K562 (cell line): ENCODE results near the gene RCOR2. TPM values are rescaled to one million over a fixed set of nuclear protein-coding genes. Genes with fewer than 3 reads are reported as not detected.

Experiments
- CBFA2T2 ChIP-seq: fragments of 450-650 bp; conservative IDR thresholded peaks from 2 replicates; pipeline ENCODE4 v1.6.1; 2017; ENCODE audit warnings: mild to moderate bottlenecking
- CXXC5 ChIP-seq: fragments of 250-450 bp; sonication (Bioruptor Pico); IDR thresholded peaks from 2 replicates; pipeline ENCODE4 v1.8.0; 2022; ENCODE audit warnings: inconsistent platforms, mild to moderate bottlenecking, moderate library complexity
- ETV1 ChIP-seq: fragments of 450-650 bp; conservative IDR thresholded peaks from 2 replicates; pipeline ENCODE4 v1.6.1; 2016; ENCODE audit warnings: missing genetic modification characterization, control low read depth, low read depth, missing compliant biosample characterization
- FOXK1 ChIP-seq: sonication (generic); formaldehyde crosslinking; IDR thresholded peaks from 2 replicates; pipeline ENCODE4 v1.8.0; 2022; ENCODE audit warnings: missing genetic modification reagents, mild to moderate bottlenecking, borderline replicate concordance
- MIER1 ChIP-seq: fragments of 450-650 bp; IDR thresholded peaks from 2 replicates; pipeline ENCODE4 v1.6.1; 2016; ENCODE audit warnings: antibody characterized with exemption, mild to moderate bottlenecking, low read depth
- REST ChIP-seq, 2 experiments: fragments of 450-650 bp; formaldehyde crosslinking in 1 of 2; IDR thresholded peaks; 2 replicates each; pipeline versions ENCODE4 v1.4.0 to v1.6.1; 2014 to 2020; ENCODE audit warnings: mild to moderate bottlenecking in 2 of 2, borderline replicate concordance in 1 of 2, low read depth in 1 of 2
- SIN3A ChIP-seq, 2 experiments: fragments of 150-350 bp in 1 of 2; IDR thresholded peaks; 2 replicates each; pipeline ENCODE4 v1.6.1; 2011 to 2016; ENCODE audit warnings: borderline replicate concordance in 2 of 2, low read depth in 2 of 2, low read length in 2 of 2, mild to moderate bottlenecking in 2 of 2, moderate library complexity in 2 of 2; ENCODE audit not compliant: control insufficient read depth in 1 of 2
- ZBTB7A ChIP-seq: IDR thresholded peaks from 2 replicates; pipeline ENCODE4 v1.6.1; 2011; ENCODE audit warnings: low read depth, mild to moderate bottlenecking, low read length, moderate library complexity, borderline replicate concordance; ENCODE audit not compliant: control insufficient read depth
- polyA plus RNA-seq, 8 experiments: library from polyadenylated mRNA; depleted of rRNA in 4 of 8; stranded (reverse) in 5 of 8; unstranded in 3 of 8; fragments of >200 nt; fragmentation: Nextera tagmentation in 2 of 8; fragmentation: Illumina TruSeq in 1 of 8; extraction: Ambion mirVana in 2 of 8; extraction: Trizol in 1 of 8; gene quantifications; 2 replicates each; pipeline versions ENCODE4 v1.2.1 to v1.2.3, GENCODE V29; 2011 to 2014; ENCODE audit warnings: inconsistent platforms in 1 of 8, missing spikeins in 1 of 8
- total RNA-seq, 7 experiments: library from RNA; depleted of rRNA in 6 of 7; stranded (reverse); fragments of >200 nt in 6 of 7; fragmentation: Illumina TruSeq in 2 of 7; extraction: Trizol in 2 of 7; gene quantifications; 2 replicates each; pipeline versions ENCODE4 v1.2.1 to v1.2.3, GENCODE V29; 2011 to 2021; ENCODE audit warnings: low replicate concordance in 1 of 7
- TF ChIP-seq, protein P1 (sequence below): sonication (generic); formaldehyde crosslinking; IDR thresholded peaks from 2 replicates; pipeline ENCODE4 v1.8.0; 2022; ENCODE audit warnings: missing genetic modification reagents, mild to moderate bottlenecking, borderline replicate concordance
- TF ChIP-seq, protein P2 (sequence below): fragments of 450-650 bp; IDR thresholded peaks from 2 replicates; pipeline ENCODE4 v1.6.1; 2016; ENCODE audit warnings: antibody characterized with exemption
- TF ChIP-seq, protein P3 (sequence below): sonication (generic); formaldehyde crosslinking; IDR thresholded peaks from 2 replicates; pipeline ENCODE4 v1.8.0; 2022; ENCODE audit warnings: missing genetic modification reagents, mild to moderate bottlenecking, moderate library complexity, borderline replicate concordance

Gene RCOR2
- total and polyA plus RNA-seq, 9 of the 15 experiments (the other 6 are each of a cell fraction or from before 2014, with no cell fraction given), result 0.04 to 6.5 (median 2.5) TPM; not detected in 1

GRCh38 chr11:63938479-63939396, 21.8 kb upstream of the RCOR2 start, which contains the start of gene NAA40 (continued):
- TF ChIP-seq REST (IDR thresholded peaks at IDR 0.05; ENCODE audit: borderline replicate concordance) (peak; percentile 69), REST (CRISPR knock-in tag; IDR thresholded peaks at IDR 0.05; ENCODE audit: low read depth) (peak; percentile 59; the same call in 1 of the 2 replicates), SIN3A (IDR thresholded peaks at IDR 0.05; ENCODE audit: borderline replicate concordance in 2 of 2, control insufficient read depth in 1 of 2, low read depth in 2 of 2, low read length in 2 of 2) (peak; percentile 97 to 98), FOXK1 (peak; percentile 77; the same call in 1 of the 2 replicates), MIER1 (no peak), ZBTB7A (peak; percentile 100), ETV1 (0 out of 2 replicates have a peak, but pooled peaks have one; percentile 4), CBFA2T2 (peak; percentile 75), CXXC5 (CRISPR knock-in tag) (peak; percentile 90)
- TF ChIP-seq, protein P1, sequence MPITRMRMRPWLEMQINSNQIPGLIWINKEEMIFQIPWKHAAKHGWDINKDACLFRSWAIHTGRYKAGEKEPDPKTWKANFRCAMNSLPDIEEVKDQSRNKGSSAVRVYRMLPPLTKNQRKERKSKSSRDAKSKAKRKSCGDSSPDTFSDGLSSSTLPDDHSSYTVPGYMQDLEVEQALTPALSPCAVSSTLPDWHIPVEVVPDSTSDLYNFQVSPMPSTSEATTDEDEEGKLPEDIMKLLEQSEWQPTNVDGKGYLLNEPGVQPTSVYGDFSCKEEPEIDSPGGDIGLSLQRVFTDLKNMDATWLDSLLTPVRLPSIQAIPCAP (CRISPR knock-in tag), result no peak
- TF ChIP-seq, protein P2, sequence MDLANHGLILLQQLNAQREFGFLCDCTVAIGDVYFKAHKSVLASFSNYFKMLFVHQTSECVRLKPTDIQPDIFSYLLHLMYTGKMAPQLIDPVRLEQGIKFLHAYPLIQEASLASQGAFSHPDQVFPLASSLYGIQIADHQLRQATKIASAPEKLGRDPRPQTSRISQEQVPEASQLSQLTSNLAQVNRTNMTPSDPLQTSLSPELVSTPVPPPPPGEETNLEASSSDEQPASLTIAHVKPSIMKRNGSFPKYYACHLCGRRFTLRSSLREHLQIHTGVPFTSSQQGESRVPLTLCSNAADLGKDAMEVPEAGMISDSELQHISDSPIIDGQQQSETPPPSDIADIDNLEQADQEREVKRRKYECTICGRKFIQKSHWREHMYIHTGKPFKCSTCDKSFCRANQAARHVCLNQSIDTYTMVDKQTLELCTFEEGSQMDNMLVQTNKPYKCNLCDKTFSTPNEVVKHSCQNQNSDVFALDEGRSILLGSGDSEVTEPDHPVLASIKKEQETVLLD, result no peak
- TF ChIP-seq, protein P3, sequence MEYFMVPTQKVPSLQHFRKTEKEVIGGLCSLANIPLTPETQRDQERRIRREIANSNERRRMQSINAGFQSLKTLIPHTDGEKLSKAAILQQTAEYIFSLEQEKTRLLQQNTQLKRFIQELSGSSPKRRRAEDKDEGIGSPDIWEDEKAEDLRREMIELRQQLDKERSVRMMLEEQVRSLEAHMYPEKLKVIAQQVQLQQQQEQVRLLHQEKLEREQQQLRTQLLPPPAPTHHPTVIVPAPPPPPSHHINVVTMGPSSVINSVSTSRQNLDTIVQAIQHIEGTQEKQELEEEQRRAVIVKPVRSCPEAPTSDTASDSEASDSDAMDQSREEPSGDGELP (CRISPR knock-in tag), result peak; percentile 87
